ENCODE results near the gene CAPZB.

GRCh38 chr1:19393046-19393445, 92.3 kb downstream of the CAPZB start:
- TF ChIP-seq CSDC2 (CRISPR knock-in tag; IDR thresholded peaks at IDR 0.05) = no peak
- TF ChIP-seq ZC3H10 (CRISPR knock-in tag; IDR thresholded peaks at IDR 0.05) = no peak
- TF ChIP-seq ZFP3 (CRISPR knock-in tag; IDR thresholded peaks at IDR 0.05) = no peak
- TF ChIP-seq BACH2 (CRISPR knock-in tag; IDR thresholded peaks at IDR 0.05; ENCODE audit: borderline replicate concordance) = no peak
- TF ChIP-seq OSR1 (CRISPR knock-in tag; IDR thresholded peaks at IDR 0.05) = no peak
- no peak for TF ChIP-seq ARNTL (CRISPR knock-in tag; IDR thresholded peaks at IDR 0.05; ENCODE audit: borderline replicate concordance, low read depth)
- no peak for TF ChIP-seq ISL1 (CRISPR knock-in tag; IDR thresholded peaks at IDR 0.05)
- TF ChIP-seq CSRNP3 (CRISPR knock-in tag; IDR thresholded peaks at IDR 0.05) = no peak
- no peak for TF ChIP-seq PATZ1 (CRISPR knock-in tag; IDR thresholded peaks at IDR 0.05; ENCODE audit: borderline replicate concordance)
- TF ChIP-seq ESRRG (CRISPR knock-in tag; IDR thresholded peaks at IDR 0.05) = no peak

All from SK-N-SH treated with all-trans-retinoic acid at 6 μM for 48 hours (cell line).